T-helper 17 cell (primary cell): Measurements from ENCODE around the gene EPS8. TPM values are rescaled to one million over a fixed set of nuclear protein-coding genes. Genes with fewer than 3 reads are reported as not detected.

Experiments
- ATAC-seq: fragments of 150-1000 bp; cut with Tn5 transposase; 2 replicates; pipeline ENCODE4 v1.10.0; 2021; ENCODE audit warnings: mild to moderate bottlenecking, moderate library complexity
- DNase-seq, 3 donors: peaks; one replicate each; pipeline versions ENCODE4 v3.0.0 to v3.0.0-alpha.2; 2020 to 2021
- H3K9me3 ChIP-seq: one replicate; pipeline ENCODE4 v1.7.0; 2013; ENCODE audit warnings: low read length, mild to moderate bottlenecking; ENCODE audit not compliant: control insufficient read depth, poor library complexity, severe bottlenecking
- H3K27ac Mint-ChIP-seq: one replicate; pipeline ENCODE4 v1.8.0; 2022; ENCODE audit warnings: mild to moderate bottlenecking, moderate library complexity, mixed read lengths
- H3K27me3 Mint-ChIP-seq: one replicate; pipeline ENCODE4 v1.8.0; 2022; ENCODE audit warnings: mixed read lengths
- H3K36me3 Mint-ChIP-seq: one replicate; pipeline ENCODE4 v1.8.0; 2022; ENCODE audit warnings: low read depth, mixed read lengths
- H3K4me1 Mint-ChIP-seq: one replicate; pipeline ENCODE4 v1.8.0; 2022; ENCODE audit warnings: mild to moderate bottlenecking, mixed read lengths
- H3K4me3 Mint-ChIP-seq: one replicate; pipeline ENCODE4 v1.8.0; 2022; ENCODE audit warnings: mild to moderate bottlenecking, moderate library complexity, mixed read lengths
- total RNA-seq, 4 donors: library from RNA in 2 of 4; stranded (reverse) in 2 of 4; gene quantifications; one replicate each; pipeline ENCODE4 v1.2.3 and lab custom pipeline; 2022 to 2026

EPS8 gene
- total RNA-seq, 2 donors from 2014 or later, result 1.5 to 2.4 TPM

- H3K4me3 Mint-ChIP-seq, result no peak overlapping the region
- DNase-seq (no peak), ATAC-seq (no peak)
- H3K36me3 Mint-ChIP-seq, result peaks cover 5% of the 10 kb centered on the region
- no peak overlapping the region for H3K27ac Mint-ChIP-seq
- no peaks in the 10 kb centered on the region for H3K9me3 ChIP-seq
- H3K4me1 Mint-ChIP-seq, result peaks cover 4% of the 10 kb centered on the region
- H3K27me3 Mint-ChIP-seq, result peaks cover 19% of the 10 kb centered on the region
Observed at GRCh38 chr12:15597125-15597830, 191.9 kb downstream of the EPS8 start.

DNA sequence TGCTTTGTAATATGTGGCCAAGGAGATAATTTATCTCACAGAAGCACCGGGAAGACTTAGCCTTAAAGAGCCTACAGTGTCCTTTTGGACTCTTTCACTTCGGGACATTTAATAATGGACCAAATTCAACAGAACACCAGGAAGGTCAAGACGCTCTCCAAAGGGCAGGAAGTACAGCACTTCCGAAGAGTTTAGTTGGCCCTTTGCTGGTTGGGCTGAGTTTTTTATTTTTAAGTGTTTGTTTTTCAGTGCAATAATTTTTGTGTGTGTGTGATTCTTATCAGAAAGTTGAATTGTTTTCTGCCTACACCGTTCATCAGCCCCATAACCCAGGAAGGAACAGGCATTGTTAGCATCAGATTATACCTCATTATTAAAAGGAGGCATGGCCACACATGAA is 193.0 kb downstream of the EPS8 start:
- Mint-ChIP-seq H3K4me3 (no peak overlapping the region), H3K27me3 (peaks cover 19% of the 10 kb centered on the region), H3K27ac (no peak overlapping the region), H3K4me1 (peaks cover 4% of the 10 kb centered on the region), H3K36me3 (peaks cover 5% of the 10 kb centered on the region)
- DNase-seq, result no peak
- H3K9me3 ChIP-seq, result no peaks in the 10 kb centered on the region
- ATAC-seq, result no peak

DNA sequence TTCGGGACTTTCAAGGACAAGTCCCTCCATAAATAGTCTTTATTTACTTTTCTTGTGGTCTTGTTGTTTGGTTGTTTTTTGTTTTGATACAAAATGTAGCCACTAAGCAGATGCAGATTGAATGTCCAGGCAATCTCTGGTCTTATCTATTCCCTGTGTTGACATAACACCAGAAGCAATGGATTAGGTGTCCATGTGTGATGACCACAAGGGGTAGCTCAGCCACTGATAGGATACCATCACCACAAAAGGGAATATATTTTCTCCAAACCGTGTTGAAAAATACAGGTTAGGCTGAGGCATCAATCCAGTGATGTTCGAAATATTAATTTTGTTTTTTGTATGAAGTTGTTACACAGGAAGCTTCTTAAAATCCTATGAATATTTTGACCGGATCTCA is 196.3 kb downstream of the EPS8 start:
- Mint-ChIP-seq H3K27me3 (peaks cover 20% of the 10 kb centered on the region), H3K4me3 (peak overlapping the region; percentile 12), H3K4me1 (peaks cover 11% of the 10 kb centered on the region), H3K36me3 (peaks cover 9% of the 10 kb centered on the region), H3K27ac (no peak overlapping the region)
- ATAC-seq (no peak), DNase-seq (no peak)
- no peaks in the 10 kb centered on the region for H3K9me3 ChIP-seq

GRCh38 chr12:15591811-15592210 is 197.4 kb downstream of the EPS8 start:
- H3K9me3 ChIP-seq, result no peaks in the 10 kb centered on the region
- ATAC-seq, result no peak
- H3K4me3 Mint-ChIP-seq, result no peak overlapping the region

DNA sequence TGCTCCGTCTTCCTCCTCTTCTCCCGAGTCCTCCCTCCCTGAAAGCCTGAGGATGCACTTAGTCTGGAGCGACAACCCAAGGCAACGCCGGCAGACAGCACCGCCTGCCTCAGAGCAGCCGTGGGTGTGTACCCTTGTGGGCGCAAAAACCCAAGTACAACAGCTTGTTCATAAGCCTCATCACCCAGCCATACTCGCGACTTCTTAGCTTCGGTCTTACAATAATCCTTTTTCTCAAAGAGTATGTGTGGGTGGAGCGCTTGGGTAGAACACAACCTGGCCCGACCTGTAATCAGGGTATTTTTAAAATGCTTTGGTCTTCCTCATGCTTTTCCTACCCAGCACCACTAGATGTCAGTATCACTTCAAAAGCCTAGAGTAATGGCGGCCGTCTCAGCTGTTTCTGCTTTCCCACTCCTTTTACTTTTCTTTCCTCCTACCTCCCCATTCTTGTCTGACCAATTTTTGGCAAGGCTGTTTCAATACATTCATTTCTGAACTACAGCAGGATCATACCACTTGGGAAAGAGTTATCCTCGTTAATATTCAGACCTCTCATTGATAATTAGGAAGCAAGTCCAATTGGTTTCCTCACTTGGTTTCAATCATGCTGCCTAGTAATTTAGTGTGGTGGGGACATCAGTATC is 198.9 kb downstream of the EPS8 start:
- H3K27me3 Mint-ChIP-seq, result peaks cover 13% of the 10 kb centered on the region
- H3K36me3 Mint-ChIP-seq, result peaks cover 4% of the 10 kb centered on the region
- peaks cover 9% of the 10 kb centered on the region for H3K4me1 Mint-ChIP-seq
- no peaks in the 10 kb centered on the region for H3K9me3 ChIP-seq
- peak overlapping the region; percentile 82 for H3K27ac Mint-ChIP-seq
- DNase-seq, result peak; percentile 10 to 17 (median 12)
- H3K4me3 Mint-ChIP-seq, result peak overlapping the region; percentile 85
- peak; percentile 98 for ATAC-seq

More at GRCh38 chr12:15591811-15592210, 197.4 kb downstream of the EPS8 start:
- no peak for DNase-seq
- Mint-ChIP-seq H3K36me3 (peaks cover 9% of the 10 kb centered on the region), H3K4me1 (peaks cover 11% of the 10 kb centered on the region), H3K27me3 (peaks cover 13% of the 10 kb centered on the region), H3K27ac (no peak overlapping the region)

GRCh38 chr12:15589328-15590032 is 199.7 kb downstream of the EPS8 start:
- peaks cover 4% of the 10 kb centered on the region for H3K36me3 Mint-ChIP-seq
- peak overlapping the region; percentile 85 for H3K4me3 Mint-ChIP-seq
- H3K27ac Mint-ChIP-seq, result peak overlapping the region; percentile 82
- H3K9me3 ChIP-seq, result no peaks in the 10 kb centered on the region
- H3K27me3 Mint-ChIP-seq, result peaks cover 13% of the 10 kb centered on the region
- DNase-seq (no peak), ATAC-seq (no peak)
- peaks cover 9% of the 10 kb centered on the region for H3K4me1 Mint-ChIP-seq

DNA sequence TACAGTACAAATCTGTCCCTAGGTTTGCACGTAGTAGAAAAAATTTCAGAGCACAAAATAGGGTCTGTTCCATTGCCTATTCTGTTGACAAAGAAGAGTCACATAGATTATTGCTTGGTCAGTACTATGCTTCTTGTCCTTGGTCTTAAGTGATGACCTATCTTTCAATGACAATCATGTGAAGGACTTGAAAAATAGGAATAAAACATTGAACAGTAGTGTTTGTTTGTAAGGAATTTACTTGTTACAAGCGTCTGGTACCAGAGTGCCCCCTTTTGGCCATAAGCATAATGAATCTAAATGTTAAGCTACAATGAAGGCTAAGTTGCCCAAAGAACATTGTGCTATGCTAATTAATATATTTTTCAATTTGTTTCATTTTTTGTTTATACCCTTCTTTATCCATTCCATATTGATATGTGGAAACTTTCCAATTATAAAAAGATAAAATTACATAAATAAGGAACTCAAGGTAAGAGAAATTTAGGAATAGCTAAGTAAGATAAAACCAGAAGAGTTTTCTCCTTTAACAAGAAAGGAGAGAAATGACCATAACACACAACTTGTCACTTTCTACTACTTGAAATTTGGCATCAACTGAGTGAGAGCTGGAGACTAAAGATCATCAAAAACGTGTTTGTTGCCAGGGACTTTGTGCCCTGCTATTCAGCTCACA is 204.7 kb downstream of the EPS8 start:
- H3K4me1 Mint-ChIP-seq, result no peaks in the 10 kb centered on the region
- DNase-seq (no peak), ATAC-seq (peak; percentile 64)
- no peak overlapping the region for H3K27ac Mint-ChIP-seq
- H3K36me3 Mint-ChIP-seq, result peaks cover 3% of the 10 kb centered on the region
- no peak overlapping the region for H3K4me3 Mint-ChIP-seq
- no peaks in the 10 kb centered on the region for H3K27me3 Mint-ChIP-seq
- no peaks in the 10 kb centered on the region for H3K9me3 ChIP-seq

GRCh38 chr12:15583804-15584203 is 205.4 kb downstream of the EPS8 start:
- no peak for DNase-seq
- no peak overlapping the region for H3K27ac Mint-ChIP-seq
- H3K27me3 Mint-ChIP-seq, result no peaks in the 10 kb centered on the region
- no peak overlapping the region for H3K4me3 Mint-ChIP-seq
- H3K4me1 Mint-ChIP-seq, result no peaks in the 10 kb centered on the region
- no peaks in the 10 kb centered on the region for H3K9me3 ChIP-seq
- no peak for ATAC-seq
- peaks cover 3% of the 10 kb centered on the region for H3K36me3 Mint-ChIP-seq

DNA sequence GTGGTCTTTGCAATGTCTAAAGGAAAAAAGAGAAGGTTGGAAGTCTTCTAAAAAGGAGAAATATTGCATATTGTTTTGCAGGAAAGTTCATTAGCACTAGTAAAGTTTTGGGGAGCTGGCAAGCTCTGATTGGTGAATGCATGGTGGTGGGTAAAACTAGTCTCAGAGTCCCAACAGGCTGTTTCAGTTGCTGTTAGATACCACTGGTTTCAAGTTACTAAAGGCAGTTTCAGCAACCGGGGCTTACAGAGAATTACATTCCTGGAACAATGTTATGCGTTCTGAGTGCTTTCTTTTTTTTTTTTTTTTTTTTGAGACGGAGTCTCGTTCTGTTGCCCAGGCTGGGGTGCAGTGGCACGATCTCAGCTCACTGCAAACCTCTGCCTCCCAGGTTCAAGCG is 208.2 kb downstream of the EPS8 start:
- Mint-ChIP-seq H3K36me3 (peaks cover 3% of the 10 kb centered on the region), H3K27ac (no peak overlapping the region), H3K4me1 (no peaks in the 10 kb centered on the region), H3K4me3 (no peak overlapping the region), H3K27me3 (no peaks in the 10 kb centered on the region)
- ATAC-seq (no peak), DNase-seq (no peak)
- H3K9me3 ChIP-seq, result no peaks in the 10 kb centered on the region

DNA sequence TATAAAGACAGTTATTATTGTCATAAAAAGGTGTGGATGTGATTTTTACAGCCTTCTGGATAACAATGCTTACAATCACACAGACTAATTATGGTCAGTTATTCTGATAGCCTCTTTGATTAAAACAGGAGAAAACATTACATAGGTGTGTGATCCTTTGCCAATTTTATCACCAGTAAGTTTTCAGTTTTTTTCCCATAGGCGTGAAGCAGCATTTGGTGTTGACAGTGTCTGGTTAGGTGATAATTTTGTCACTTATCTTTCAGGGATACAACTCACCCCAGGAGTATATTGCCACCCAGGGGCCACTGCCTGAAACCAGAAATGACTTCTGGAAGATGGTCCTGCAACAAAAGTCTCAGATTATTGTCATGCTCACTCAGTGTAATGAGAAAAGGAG is 208.8 kb downstream of the EPS8 start:
- Mint-ChIP-seq H3K4me3 (no peak overlapping the region), H3K36me3 (peaks cover 5% of the 10 kb centered on the region), H3K4me1 (no peaks in the 10 kb centered on the region), H3K27me3 (no peaks in the 10 kb centered on the region), H3K27ac (no peak overlapping the region)
- no peaks in the 10 kb centered on the region for H3K9me3 ChIP-seq
- ATAC-seq (no peak), DNase-seq (peak in 1 of 3 donors; percentile 9)

DNA sequence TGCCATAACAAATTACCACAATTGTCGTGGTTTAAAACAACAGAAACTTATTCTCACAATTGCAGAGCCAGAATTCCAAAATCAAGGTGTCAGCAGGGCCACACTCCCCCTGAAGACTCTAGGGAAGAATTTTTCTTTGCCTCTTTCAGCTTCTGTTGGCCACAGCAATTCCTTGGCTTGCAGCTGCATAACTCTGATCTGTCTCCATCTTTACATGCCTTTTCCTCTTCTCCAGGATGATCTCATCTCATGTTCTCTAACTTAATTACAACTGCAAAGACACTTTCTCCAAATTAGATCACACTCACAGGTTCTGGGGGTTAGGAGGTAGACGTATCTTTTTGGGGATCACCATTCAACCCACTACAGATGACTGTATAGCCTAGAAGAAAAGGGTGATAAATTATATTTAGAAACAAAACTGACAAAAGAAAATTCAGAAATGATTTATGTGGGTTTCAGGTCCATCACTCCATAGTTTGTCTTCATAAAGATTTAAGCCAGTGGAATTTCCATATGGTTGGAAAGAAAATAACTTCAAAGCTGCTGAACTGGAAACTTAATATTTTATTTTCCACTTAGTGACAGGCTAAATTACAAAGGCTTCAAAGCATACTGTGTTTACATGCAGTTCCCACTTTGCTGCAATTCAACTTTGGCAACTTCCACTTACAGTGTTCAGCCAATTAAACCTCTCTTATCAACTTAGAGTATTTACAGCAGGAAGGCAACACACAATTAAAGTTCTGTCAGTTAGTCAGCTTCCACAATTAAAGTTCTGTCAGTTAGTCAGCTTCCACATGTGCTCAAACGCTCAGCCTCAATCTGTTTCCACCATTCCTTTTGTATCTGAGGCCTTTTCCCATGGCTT is 213.3 kb downstream of the EPS8 start:
- Mint-ChIP-seq H3K36me3 (peaks cover 4% of the 10 kb centered on the region), H3K27ac (no peak overlapping the region), H3K4me3 (no peak overlapping the region), H3K27me3 (no peaks in the 10 kb centered on the region), H3K4me1 (peaks cover 5% of the 10 kb centered on the region)
- H3K9me3 ChIP-seq, result no peaks in the 10 kb centered on the region
- DNase-seq (no peak), ATAC-seq (no peak)

GRCh38 chr12:15574353-15574752 is 214.8 kb downstream of the EPS8 start:
- Mint-ChIP-seq H3K27ac (no peak overlapping the region), H3K36me3 (peaks cover 4% of the 10 kb centered on the region), H3K4me3 (no peak overlapping the region), H3K27me3 (no peaks in the 10 kb centered on the region), H3K4me1 (peaks cover 10% of the 10 kb centered on the region)
- DNase-seq, result no peak
- no peaks in the 10 kb centered on the region for H3K9me3 ChIP-seq
- no peak for ATAC-seq
